Esophagus (tissue), 2 donors: ENCODE measurements around the gene SFXN2. TPM values are rescaled to one million over a fixed set of nuclear protein-coding genes. Genes with fewer than 3 reads are reported as not detected.

Experiments
- H3K27ac ChIP-seq, 2 donors: one replicate each; pipeline ENCODE4 v1.5.1; 2013; ENCODE audit warnings: low read depth in 2 of 2, mild to moderate bottlenecking in 2 of 2, inconsistent platforms in 1 of 2, low read length in 1 of 2, moderate library complexity in 1 of 2
- H3K27me3 ChIP-seq, 2 donors: one replicate each; pipeline ENCODE4 v1.6.1; 2013; ENCODE audit warnings: low read length in 2 of 2, control low read depth in 1 of 2, mild to moderate bottlenecking in 1 of 2; ENCODE audit not compliant: insufficient read depth in 2 of 2, control insufficient read depth in 1 of 2
- H3K36me3 ChIP-seq, 2 donors: one replicate each; pipeline ENCODE4 v1.6.1; 2013; ENCODE audit warnings: low read length in 1 of 2; ENCODE audit not compliant: control insufficient read depth in 2 of 2, insufficient read depth in 2 of 2
- H3K4me1 ChIP-seq, 2 donors: one replicate each; pipeline ENCODE4 v1.6.1; 2013; ENCODE audit warnings: low read length in 1 of 2; ENCODE audit not compliant: control insufficient read depth in 2 of 2, insufficient read depth in 2 of 2
- H3K4me3 ChIP-seq, 2 donors: one replicate each; pipeline ENCODE4 v1.5.1; 2013; ENCODE audit warnings: low read length in 2 of 2, mild to moderate bottlenecking in 2 of 2, low read depth in 1 of 2, moderate library complexity in 1 of 2
- H3K9me3 ChIP-seq, 2 donors: one replicate each; pipeline ENCODE4 v1.6.1; 2013; ENCODE audit warnings: mild to moderate bottlenecking in 2 of 2, low read depth in 1 of 2, low read length in 1 of 2, moderate library complexity in 1 of 2; ENCODE audit not compliant: control insufficient read depth in 2 of 2, insufficient read depth in 1 of 2
- WGBS, 2 donors: extraction: QIAGEN DNeasy Blood & Tissue Kit; methylation state at CpG; one replicate each; pipeline ENCODE4 v1.1.7; 2013; 5-methylcytosine and 5-hydroxymethylcytosine counted together
- polyA plus RNA-seq, 2 donors: library from polyadenylated mRNA; stranded (reverse); fragments of 200-250 nt; gene quantifications; one replicate each; pipeline ENCODE4 v1.2.3, GENCODE V29; 2013
- donor health status: healthy with polysubstance abuse.
- donor health status: Bipolar disorder and iron deficiency.

The SFXN2 gene
- polyA plus RNA-seq, 2 donors = 3.5 to 5.7 TPM

- peak overlapping the region; percentile 60 to 77 for H3K27ac ChIP-seq
- H3K4me3 ChIP-seq = no peak overlapping the region
- H3K27me3 ChIP-seq = no peaks in the 10 kb centered on the region
- no peaks in the 10 kb centered on the region for H3K36me3 ChIP-seq
- H3K9me3 ChIP-seq = no peaks in the 10 kb centered on the region
- H3K4me1 ChIP-seq = peaks cover 15 to 18% of the 10 kb centered on the region in 2 donors
- 5 to 14% methylated on average over 19 of the region's 19 CpGs for WGBS, 2 donors
Measured at GRCh38 chr10:102673819-102674511, 40.5 kb upstream of the SFXN2 start.

- Histone ChIP-seq H3K4me1 (peaks cover 14 to 15% of the 10 kb centered on the region in 2 donors), H3K4me3 (no peak overlapping the region)
Measured at GRCh38 chr10:102674566-102674965, 39.9 kb upstream of the SFXN2 start.

GRCh38 chr10:102675011-102675665 is 39.3 kb upstream of the SFXN2 start:
- Histone ChIP-seq H3K4me1 (peaks cover 10 to 14% of the 10 kb centered on the region in 2 donors), H3K27me3 (no peaks in the 10 kb centered on the region), H3K36me3 (no peaks in the 10 kb centered on the region), H3K4me3 (no peak overlapping the region), H3K27ac (peak overlapping the region; percentile 34 to 66), H3K9me3 (no peaks in the 10 kb centered on the region)
- 31 to 39% methylated on average over 8 of the region's 8 CpGs for WGBS, 2 donors

More at GRCh38 chr10:102674566-102674965, 39.9 kb upstream of the SFXN2 start:
- Histone ChIP-seq H3K27me3 (no peaks in the 10 kb centered on the region), H3K36me3 (no peaks in the 10 kb centered on the region), H3K27ac (peak overlapping the region; percentile 60 to 77), H3K9me3 (no peaks in the 10 kb centered on the region)
- 23 to 32% methylated on average over 2 of the region's 2 CpGs for WGBS, 2 donors

DNA sequence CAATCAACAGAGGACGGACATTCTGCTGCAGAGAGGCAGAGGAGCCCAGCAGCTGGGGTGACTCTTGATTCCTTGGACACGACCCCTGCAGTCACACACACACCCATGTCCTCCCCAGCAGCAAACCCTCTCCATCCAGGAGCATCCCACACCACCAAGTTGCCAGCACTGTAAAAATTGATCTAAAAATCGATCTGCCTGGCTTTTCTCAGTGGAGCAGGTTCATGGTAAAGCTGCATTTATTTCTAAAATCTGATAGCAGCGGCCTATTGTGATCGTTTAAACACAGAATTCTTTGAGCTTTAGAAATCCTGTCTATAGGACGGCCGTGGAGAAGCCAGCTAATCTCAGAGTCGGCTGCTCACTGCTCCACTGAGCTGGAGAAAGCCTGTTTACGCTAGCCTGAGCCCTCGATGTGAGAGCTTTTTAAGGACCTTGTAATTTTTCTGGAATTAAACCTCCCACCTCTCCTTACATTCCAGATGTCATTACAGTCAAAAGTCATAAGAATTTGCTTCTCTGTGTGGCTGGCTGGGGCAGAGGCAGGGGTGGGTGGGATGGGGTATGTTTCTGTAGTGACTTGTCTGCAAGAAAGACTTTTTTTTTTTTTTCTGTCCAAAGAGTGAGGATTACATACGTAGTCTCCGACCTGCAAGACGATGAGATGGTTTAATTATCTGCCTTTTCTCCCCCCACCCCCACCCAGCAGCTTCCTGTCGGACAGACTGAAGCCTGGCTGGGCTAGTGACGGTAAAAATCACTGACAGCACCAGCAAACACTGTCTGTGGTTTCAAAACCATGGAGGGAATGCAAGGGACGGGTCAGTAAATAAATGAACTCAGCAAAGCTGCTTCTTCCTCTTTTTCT is 38.5 kb upstream of the SFXN2 start:
- WGBS, 2 donors = 26 to 42% methylated on average over 16 of the region's 16 CpGs
- H3K4me1 ChIP-seq = peaks cover 10 to 14% of the 10 kb centered on the region in 2 donors
- H3K36me3 ChIP-seq = no peaks in the 10 kb centered on the region
- H3K27me3 ChIP-seq = no peaks in the 10 kb centered on the region
- peak overlapping the region; percentile 33 to 61 for H3K27ac ChIP-seq
- no peak overlapping the region for H3K4me3 ChIP-seq
- no peaks in the 10 kb centered on the region for H3K9me3 ChIP-seq

DNA sequence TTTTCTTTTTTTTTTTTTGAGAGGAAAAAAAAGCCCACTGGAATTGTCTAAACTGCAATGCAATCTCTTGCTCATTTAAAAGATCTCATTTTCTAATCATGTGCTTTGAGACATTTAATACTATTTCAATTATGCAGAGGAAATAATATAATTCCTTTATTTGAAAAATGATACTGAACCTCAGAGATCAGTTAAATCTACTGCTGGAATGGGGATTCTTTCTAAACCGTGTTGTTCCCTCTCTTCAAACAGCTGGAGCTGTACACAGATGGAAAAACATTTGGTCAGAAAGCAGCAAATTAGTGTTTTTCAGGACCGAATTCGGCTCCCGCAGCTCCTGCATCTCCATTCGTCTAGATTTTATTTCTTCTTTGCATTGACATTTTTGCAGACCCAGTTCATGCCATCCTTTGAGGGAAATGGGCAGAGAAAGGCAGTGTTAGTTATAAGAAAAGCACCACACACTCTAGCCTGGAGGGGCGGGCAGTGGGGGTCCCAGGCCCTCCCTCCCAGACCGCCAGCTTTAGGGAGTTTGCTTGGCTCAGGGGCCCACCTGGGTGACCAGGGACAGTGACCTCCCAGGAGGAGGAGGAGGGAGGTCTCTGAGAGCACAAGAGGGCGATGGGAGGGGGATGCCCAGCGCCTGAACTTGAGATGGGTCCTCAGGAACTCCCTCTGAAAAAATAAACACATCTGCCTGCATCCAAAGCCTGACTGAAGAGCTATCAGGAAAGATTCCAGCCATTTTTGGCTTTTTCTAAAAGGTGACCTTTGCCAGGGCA is 37.7 kb upstream of the SFXN2 start:
- Histone ChIP-seq H3K27me3 (no peaks in the 10 kb centered on the region), H3K4me3 (no peak overlapping the region), H3K27ac (peak overlapping the region in 1 of 2 donors; percentile 11), H3K9me3 (no peaks in the 10 kb centered on the region), H3K4me1 (peaks cover 10 to 14% of the 10 kb centered on the region in 2 donors), H3K36me3 (no peaks in the 10 kb centered on the region)
- 76 to 81% methylated on average over 9 of the region's 9 CpGs for WGBS, 2 donors

DNA sequence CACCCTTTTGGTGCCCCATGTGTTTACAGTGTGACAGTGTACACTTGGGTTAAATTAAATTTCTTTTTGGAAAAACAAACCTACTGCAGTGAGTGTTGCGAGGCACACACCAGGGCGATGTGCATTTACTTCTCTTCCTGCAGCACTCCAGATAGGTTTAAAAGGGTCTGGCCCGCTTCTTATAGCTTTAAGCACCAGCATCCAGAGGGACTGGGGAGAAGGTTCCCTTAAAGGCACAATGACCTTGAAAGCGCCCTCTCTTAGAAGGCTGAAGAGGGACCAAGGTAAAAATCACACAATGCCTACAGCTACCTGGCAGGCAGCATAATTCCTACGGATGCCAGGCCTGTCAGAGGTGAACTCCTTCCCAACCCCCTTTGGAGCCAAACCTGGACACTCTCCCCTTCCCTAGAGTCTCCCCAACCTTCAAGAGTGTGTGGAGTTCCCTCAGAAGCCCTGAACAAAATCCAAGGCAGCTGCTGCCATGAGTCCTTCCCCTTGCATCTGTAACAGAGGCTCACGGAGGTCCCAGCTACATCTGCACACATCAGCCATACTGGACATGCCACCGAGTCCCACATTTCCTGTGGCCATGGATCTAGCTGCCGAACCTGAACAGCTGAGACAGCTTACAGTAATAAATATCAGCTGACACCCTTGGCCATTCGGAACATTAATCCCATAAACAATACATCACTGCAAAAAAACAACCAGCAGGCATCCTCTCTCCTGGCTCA is 36.9 kb upstream of the SFXN2 start:
- H3K27ac ChIP-seq = peak overlapping the region in 1 of 2 donors; percentile 15

DNA sequence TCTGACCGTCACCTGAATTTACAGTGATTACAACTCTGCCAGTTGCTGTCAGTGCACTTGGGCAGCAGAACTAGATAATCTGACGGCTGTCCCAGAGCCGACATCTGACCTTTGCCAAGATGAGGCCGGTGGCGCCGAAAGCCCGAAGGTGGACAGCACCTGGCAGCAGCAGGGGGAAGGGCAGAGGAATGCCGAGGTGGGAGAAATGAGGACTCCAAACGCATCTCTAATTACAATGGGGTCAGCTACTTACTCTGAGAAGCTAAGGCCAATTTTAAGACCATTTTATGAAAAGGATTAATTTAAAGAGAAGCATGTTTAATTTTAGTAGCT is 36.4 kb upstream of the SFXN2 start:
- H3K9me3 ChIP-seq = no peaks in the 10 kb centered on the region
- no peaks in the 10 kb centered on the region for H3K27me3 ChIP-seq
- no peaks in the 10 kb centered on the region for H3K36me3 ChIP-seq
- H3K4me3 ChIP-seq = no peak overlapping the region
- H3K27ac ChIP-seq = peak overlapping the region in 1 of 2 donors; percentile 18
- peaks cover 9 to 14% of the 10 kb centered on the region in 2 donors for H3K4me1 ChIP-seq
- WGBS, 2 donors = 70 to 83% methylated on average over 9 of the region's 9 CpGs

More for the DNA sequence above, 36.9 kb upstream of the SFXN2 start:
- 75 to 78% methylated on average over 9 of the region's 9 CpGs for WGBS, 2 donors
- Histone ChIP-seq H3K4me1 (peaks cover 10 to 14% of the 10 kb centered on the region in 2 donors), H3K4me3 (no peak overlapping the region), H3K9me3 (no peaks in the 10 kb centered on the region), H3K27me3 (no peaks in the 10 kb centered on the region), H3K36me3 (no peaks in the 10 kb centered on the region)

- Histone ChIP-seq H3K4me1 (peaks cover 9 to 14% of the 10 kb centered on the region in 2 donors), H3K27ac (no peak overlapping the region), H3K36me3 (no peaks in the 10 kb centered on the region), H3K27me3 (no peaks in the 10 kb centered on the region), H3K9me3 (no peaks in the 10 kb centered on the region), H3K4me3 (no peak overlapping the region)
- 18% methylated on average over 9 of the region's 9 CpGs for whole genome bisulfite sequencing, 2 donors
Measured at GRCh38 chr10:102678842-102679289, 35.6 kb upstream of the SFXN2 start.
